Bronchial epithelial cell (primary cell): ENCODE results near the gene USP49. TPM values are rescaled to one million over a fixed set of nuclear protein-coding genes. Genes with fewer than 3 reads are reported as not detected.

Source experiments
- DNase-seq: peaks from one replicate; pipeline ENCODE4 v3.0.0-alpha.2; 2010; ENCODE audit warnings: low read depth
- FAIRE-seq: peaks from 2 replicates; lab custom pipeline; 2011; peaks lifted over from hg19 to GRCh38; lab: Jason Lieb, UNC
- H3K27me3 ChIP-seq: 2 replicates; pipeline ENCODE4 v1.5.1; 2011; ENCODE audit warnings: low read length; ENCODE audit not compliant: control insufficient read depth, insufficient read depth
- H3K36me3 ChIP-seq: 2 replicates; pipeline ENCODE4 v1.5.1; 2011; ENCODE audit warnings: low read length; ENCODE audit not compliant: control insufficient read depth, insufficient read depth
- H3K4me3 ChIP-seq: 2 replicates; pipeline ENCODE4 v1.5.1; 2011; ENCODE audit warnings: mild to moderate bottlenecking, low read depth, low read length, control low read depth
- CTCF ChIP-seq: IDR thresholded peaks from 2 replicates; pipeline ENCODE4 v1.5.1; 2011; ENCODE audit warnings: mild to moderate bottlenecking, moderate library complexity, low read length, control low read depth, inconsistent platforms; ENCODE audit not compliant: insufficient read depth, severe bottlenecking
- total RNA-seq: library from RNA; depleted of rRNA; stranded (reverse); fragments of >200 nt; gene quantifications from 2 replicates; pipeline ENCODE4 v1.2.1, GENCODE V29; 2014

The USP49 gene
- total RNA-seq, 1 donor from 2014 or later = 1.6 TPM

- FAIRE-seq (no peak), DNase-seq (peak; percentile 19)
- no peak for TF ChIP-seq CTCF
- no peaks in the 10 kb centered on the region for H3K36me3 ChIP-seq
- peak overlapping the region; percentile 64 for H3K4me3 ChIP-seq
- no peaks in the 10 kb centered on the region for H3K27me3 ChIP-seq
Observed at GRCh38 chr6:41894366-41895299, 542 bp downstream of the USP49 start.

- DNase-seq (no peak), FAIRE-seq (no peak)
- TF ChIP-seq CTCF = no peak
- Histone ChIP-seq H3K36me3 (no peaks in the 10 kb centered on the region), H3K27me3 (no peaks in the 10 kb centered on the region), H3K4me3 (no peak overlapping the region)
Observed at GRCh38 chr6:41892921-41893564, 2.1 kb downstream of the USP49 start.

- no peak for FAIRE-seq
- H3K27me3 ChIP-seq = no peaks in the 10 kb centered on the region
- DNase-seq = no peak
- no peaks in the 10 kb centered on the region for H3K36me3 ChIP-seq
- no peak for TF ChIP-seq CTCF
- no peak overlapping the region for H3K4me3 ChIP-seq
Observed at GRCh38 chr6:41887331-41887751, 7.8 kb downstream of the USP49 start.

GRCh38 chr6:41885930-41886329 lies 9.2 kb downstream of the USP49 start:
- FAIRE-seq = no peak
- Histone ChIP-seq H3K4me3 (no peak overlapping the region), H3K27me3 (no peaks in the 10 kb centered on the region), H3K36me3 (no peaks in the 10 kb centered on the region)
- TF ChIP-seq CTCF = no peak
- no peak for DNase-seq

- DNase-seq (no peak), FAIRE-seq (no peak)
- Histone ChIP-seq H3K4me3 (no peak overlapping the region), H3K36me3 (no peaks in the 10 kb centered on the region), H3K27me3 (no peaks in the 10 kb centered on the region)
- TF ChIP-seq CTCF = no peak
Observed at GRCh38 chr6:41884957-41885356, 10.2 kb downstream of the USP49 start.
